DLD1 (cell line): ENCODE data around the gene MAIP1.

Source experiments
- in situ Hi-C: cut with HindIII; loops from 2 replicates; pipeline ENCODE4 v1.10.0; 2017; ENCODE audit warnings: low sequenced_read_pairs

MAIP1 gene

GRCh38 chr2:199946836-199947235 lies 8.5 kb upstream of the MAIP1 start:
- in situ Hi-C loops: no loop called here

DNA sequence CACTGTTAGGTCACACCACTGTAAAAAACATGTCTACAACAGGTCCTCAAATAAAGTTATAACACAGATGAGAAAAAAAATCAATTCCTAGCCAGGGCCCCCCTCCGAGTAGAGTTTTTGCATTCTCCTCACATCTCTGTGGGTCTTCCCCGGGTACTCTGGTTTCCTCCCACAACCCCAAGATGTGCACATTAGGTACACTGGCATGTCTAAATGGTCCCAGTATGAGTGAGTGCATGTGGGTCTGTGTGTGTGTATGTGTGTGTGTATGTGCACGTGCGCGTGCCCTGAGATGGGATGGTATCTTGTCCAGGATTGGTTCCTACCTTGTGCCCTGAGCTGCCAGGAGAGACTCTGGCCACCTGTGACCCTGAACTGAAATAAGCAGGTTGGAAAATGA lies 5.0 kb upstream of the MAIP1 start:
- in situ Hi-C loops: no loop called here

DNA sequence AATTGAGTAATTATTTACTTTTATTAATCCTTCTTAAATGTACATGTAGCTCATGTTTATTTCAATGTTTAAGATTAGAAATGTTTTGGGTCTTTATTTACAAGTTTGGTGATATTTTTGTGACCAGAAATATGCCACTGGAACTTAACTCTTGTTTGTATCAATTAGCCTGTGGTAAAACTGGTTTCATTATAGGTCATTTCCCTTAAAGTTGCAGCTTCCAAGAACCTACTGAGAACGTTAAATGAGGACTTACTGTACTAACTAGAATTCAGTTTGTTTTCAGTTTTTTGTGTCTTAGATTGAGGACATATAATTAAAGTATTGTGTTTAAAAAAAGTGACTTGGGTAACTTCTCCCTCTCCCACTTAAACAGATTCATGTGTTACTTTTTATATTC lies 4.4 kb upstream of the MAIP1 start:
- in situ Hi-C loops: no loop called here

DNA sequence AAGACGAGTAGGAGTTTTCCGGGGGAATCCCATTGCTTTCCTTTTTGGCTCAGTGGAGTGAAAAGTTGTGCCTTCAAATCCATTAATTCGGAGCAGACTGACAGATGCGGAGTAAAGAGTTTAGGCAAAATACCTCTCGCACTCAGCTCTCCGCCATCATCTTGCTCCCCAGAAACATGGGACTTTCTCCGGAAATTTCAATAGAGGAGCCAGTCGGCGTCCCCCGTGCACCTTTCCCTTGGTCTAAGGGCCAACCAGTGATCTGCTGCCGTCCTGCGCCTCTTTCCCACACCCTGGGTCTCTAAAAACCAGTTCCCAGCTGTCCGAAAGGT lies 409 bp upstream of the MAIP1 start:
- in situ Hi-C loops: no loop called here

DNA sequence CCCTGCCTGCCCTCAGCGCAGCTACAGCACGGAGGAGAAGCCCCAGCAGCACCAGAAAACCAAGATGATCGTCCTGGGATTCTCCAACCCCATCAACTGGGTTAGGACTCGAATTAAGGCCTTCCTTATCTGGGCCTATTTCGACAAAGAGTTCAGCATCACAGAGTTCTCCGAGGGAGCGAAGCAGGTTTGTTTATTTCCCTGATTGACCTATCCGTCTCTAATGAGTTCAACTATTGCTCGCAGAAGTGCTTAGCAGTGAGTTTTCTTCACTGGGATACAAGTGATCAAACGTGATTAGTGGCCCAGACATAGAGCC lies 639 bp downstream of the MAIP1 start:
- in situ Hi-C loops: no loop called here

GRCh38 chr2:199958014-199958413 lies 2.6 kb downstream of the MAIP1 start:
- in situ Hi-C loops: no loop called here

DNA sequence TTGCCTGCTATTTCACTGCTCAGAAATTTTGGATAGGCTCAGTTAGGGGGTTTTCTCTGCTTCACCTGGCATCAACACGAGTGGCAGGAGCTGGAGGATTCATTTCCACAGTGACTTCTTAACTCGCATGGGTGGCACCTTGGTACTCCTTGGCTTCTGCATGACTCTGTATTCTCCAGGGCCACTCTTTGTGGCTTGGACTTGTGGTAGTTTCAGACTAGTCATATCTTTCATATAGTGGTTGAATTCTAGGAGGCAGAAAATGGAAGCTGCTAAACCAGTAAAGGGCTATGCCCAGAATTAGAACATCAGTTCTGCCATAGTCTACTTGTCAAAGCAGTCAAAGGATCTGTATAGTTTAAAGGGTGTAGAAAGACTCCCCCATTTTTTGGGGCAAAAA lies 6.8 kb downstream of the MAIP1 start:
- in situ Hi-C loops: no loop called here

DNA sequence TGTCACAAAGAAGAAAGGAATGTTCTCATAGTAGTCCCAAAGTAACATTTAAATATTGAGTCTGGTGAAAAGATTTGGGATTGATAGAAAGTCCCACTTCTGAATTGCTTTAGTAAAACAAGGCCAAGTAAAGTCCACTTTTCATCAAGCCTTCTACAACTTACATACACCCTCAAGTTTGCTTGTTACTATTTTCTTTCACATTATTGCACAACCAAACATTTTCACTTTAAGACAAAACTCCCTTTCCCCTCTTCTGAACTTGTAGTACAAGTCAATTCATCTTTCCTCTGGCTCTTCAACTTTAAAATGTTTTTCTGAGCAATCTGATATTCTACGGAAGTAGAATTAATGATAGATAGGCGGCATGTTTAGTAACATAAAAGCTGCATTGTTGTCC lies 11.0 kb downstream of the MAIP1 start:
- in situ Hi-C loops: no loop called here

DNA sequence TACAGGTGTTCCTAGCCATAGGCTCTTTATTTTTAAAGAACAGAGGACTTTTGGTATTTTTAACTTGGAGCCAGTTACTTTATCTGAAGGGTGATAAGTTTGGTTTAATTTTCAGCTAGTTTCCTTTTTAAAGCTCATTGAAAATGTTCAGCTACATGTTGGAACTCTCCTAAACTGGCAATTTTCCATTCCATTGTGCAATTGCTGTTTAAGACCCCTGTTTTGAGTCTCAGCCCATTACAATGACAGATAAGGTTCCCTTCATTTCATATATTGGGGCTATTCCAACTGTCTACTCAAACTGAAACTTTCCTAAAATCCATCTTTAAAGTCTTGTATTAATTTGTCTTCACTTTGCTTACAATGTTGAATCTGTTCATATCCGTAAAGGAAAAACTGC lies 11.6 kb downstream of the MAIP1 start:
- in situ Hi-C loops: no loop called here

DNA sequence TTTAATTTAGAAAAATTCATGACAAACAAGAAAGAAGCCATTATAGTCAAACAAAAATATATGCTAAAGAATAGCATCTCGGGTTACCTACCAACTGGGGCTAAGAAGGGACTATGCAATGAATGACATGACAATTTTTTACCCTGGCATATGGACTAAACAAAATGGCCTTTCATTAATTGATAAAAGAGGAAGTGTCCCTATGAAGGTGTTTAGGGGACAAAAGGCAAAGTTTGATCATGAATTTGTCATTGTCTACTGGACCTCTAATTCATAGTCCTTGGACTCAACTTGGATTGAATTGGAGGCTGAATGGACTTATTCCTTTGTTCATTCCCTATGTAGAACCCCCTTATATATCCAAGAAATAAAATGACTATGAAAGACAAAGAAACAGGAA lies 12.7 kb downstream of the MAIP1 start:
- in situ Hi-C loops: no loop called here

DNA sequence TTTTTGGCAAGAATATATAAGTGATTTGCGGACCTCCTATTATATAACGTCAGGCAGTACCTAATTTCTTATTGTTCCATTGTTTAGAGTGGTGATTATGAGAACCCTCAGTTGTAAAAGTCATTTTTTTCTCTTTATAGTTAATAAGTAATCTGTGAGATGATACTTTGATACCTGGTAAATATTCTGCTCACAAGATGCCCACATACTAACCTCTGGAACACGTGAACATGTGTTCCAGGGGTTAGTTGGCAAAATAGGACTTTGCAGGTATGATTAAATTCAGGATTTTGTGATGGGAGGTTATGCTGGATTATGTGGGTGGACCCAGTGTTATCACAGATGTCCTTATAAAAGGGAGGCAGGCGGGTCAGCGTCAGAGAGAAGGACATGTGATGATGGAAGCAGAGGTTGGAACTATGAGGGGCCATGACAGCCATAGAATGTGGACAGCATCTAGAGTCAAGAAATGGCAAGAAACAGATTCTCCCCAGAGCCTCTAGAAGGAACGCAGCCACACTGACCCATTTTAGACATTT lies 16.8 kb downstream of the MAIP1 start:
- in situ Hi-C loops: no loop called here

DNA sequence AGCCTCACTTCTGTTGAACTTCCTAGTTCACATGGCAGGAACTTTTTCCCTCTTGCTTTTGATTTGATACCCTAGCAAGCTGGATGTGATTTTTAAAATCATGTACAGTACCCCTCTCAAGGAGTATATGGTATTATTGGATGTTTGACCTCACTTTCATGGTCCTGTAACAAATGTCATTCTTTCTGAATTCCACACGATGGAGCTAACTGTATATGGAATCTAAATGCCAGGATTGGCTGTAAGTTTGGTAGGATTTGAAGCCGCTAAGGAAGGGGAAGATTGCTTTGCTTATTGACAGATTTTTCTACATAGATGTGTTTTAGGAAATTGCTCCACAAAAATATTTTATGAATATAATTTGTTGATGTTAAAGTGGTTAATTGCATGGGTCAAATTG lies 18.3 kb downstream of the MAIP1 start:
- in situ Hi-C loops: no loop called here

- in situ Hi-C loops: no loop called here
Measured at GRCh38 chr2:199975273-199975895, 20.0 kb downstream of the MAIP1 start.

DNA sequence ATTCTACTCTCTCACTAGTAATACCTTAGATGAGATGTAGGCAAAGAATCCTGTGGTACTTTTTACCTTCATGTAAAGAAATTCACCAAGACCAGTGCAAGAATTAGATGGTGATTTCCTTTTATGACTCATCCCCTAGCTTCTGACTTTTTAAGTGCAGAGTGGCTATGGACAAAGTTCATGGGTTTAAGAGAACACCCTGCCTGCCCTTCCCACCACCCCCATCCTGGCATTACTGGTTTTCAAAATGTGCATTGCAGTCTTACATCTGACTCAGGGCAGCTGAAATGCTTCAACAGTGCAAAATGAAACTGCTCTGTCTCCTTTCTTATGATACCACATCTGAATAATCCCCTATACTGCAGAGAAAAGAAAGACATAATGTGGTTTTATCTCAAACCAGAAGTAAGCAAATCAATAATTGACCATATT lies 22.6 kb downstream of the MAIP1 start:
- in situ Hi-C loops: no loop called here

- in situ Hi-C loops: no loop called here
Measured at GRCh38 chr2:199979398-199979797, 24.0 kb downstream of the MAIP1 start.

DNA sequence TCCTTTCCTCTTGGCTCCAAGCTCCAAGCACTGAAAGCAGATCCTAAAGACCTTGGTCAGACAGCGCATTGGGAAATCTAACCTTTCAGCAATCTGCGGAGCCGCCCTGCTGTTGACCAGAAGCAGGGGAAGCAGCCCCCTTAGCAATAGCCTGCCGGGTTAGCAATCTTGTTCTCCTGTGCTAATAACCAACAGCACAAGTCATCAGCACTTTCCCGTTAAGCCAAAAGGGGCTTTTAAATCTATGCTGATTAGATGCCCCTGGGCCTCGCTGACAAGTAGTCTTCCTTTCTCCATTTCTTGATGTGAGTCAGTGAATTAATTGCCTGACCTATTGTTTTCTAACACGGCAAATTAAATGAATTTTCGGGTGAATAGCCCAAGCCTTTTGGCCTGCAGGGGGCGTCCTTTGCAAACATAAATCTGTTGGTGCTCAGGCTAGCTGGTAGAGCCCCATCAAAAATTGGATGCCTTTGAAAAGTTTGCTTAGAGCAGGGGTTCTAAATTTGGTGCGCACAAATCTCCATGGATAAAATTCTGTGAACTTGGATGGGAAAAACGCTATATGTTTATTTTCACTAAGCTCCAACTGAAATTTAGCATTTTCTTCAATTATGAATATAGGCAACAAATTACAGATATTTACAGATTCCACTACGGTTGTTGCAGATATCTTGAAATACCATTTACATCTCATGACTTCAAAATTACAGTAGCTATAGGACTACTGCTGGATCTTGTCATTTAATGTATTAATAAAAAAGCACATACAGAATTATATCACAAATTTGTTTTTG lies 24.6 kb downstream of the MAIP1 start:
- in situ Hi-C loops: no loop called here

DNA sequence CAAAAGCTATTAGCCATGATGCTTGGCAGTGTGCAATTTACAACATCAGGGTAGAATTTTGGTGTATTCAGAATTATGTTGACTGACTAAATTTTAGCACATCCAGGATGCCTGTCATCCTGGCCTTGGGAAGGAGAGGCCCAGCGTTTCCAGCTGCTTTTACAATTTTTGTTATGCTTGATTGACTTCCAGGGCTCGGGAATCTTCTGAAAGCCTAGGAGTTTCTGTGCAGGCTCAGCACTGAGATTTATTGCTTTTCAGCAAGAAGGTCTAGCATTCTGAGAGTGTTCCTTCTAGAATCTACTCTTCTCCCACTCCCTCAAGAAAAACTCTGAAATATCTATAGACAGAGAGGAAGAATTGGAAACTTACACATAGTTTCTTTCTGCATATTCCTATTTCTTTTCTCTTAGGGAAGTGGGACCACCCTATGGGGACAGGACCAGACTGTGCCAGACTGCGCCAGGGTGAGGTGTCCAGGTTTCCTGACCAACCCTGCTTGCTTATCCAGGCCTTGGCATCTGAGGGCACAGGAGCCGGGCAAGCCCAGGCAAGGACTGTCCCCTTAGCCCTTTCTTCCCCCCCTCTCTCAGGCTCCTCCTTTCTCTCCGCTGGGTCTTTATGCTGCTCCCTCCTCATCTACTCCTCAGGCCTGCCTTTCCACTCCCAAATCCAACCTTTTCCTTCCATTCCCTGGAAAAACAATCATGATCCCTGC lies 26.9 kb downstream of the MAIP1 start:
- in situ Hi-C loops: no loop called here

DNA sequence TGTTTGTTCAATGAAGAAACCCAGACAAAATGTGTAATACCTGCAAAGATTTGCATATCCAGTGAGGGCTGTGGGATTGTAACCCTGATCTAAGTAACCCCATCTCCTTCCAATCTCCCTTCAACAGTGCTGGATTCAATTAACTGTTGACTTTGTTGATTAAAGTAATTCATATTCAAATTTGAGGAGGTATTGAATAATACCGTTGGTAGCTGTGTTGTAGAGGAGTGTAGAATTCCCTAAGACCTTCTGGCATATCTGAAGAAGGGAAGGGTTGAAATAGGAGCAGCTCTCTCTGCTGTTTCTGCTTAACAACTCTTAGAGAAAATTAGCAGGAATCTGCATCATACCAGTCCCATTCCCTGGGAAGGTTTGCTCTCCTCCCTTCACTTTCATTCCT lies 28.2 kb downstream of the MAIP1 start:
- in situ Hi-C loops: no loop called here

- in situ Hi-C loops: no loop called here
Measured at GRCh38 chr2:199984159-199984558, 28.8 kb downstream of the MAIP1 start.

DNA sequence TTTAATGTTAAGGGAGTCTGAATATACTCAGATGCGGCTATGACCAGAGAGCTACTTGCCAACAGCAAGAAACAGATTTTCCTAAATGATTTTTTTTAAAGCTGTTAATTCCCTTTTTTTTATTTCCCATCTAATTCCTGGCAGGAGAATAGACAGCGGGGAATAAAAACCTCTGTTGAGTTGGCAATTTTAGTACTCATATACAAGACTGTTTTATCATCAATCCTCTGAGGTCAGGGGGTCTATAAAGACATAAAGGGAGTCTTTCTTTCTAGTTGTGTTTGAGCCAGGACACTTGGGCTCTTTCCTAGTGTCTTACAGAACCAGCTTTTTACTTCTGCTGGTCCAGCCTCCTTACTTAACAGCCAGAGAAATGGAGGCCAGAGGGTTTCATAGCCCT lies 29.4 kb downstream of the MAIP1 start:
- in situ Hi-C loops: no loop called here

DNA sequence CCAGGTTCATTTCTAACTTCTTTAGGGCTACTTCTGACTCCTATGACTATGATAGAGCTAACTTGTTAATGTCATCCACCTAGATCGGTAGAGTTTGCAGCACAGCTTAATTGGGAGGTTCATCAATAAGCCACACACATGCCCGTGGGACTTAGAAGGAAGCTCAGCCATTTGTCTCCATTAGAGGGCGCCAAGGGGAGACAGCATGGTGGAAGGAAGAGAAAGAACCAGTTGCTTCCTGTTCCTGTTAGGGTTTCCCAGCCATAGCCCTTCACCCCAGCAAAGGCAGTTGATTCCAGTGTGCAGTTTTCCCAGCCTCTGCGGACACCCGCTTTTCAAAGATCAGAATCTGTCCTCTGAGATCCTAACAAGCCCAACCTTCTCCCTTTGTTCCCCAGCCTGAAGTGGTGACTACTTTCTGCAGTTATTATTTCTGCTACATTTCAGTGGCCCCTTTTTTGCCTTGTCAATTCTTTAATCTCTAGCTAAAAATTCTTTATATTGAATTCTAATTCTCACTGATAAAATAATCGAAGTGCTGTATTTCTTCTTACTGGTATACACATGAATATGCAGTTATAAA lies 30.3 kb downstream of the MAIP1 start:
- in situ Hi-C loops: no loop called here

DNA sequence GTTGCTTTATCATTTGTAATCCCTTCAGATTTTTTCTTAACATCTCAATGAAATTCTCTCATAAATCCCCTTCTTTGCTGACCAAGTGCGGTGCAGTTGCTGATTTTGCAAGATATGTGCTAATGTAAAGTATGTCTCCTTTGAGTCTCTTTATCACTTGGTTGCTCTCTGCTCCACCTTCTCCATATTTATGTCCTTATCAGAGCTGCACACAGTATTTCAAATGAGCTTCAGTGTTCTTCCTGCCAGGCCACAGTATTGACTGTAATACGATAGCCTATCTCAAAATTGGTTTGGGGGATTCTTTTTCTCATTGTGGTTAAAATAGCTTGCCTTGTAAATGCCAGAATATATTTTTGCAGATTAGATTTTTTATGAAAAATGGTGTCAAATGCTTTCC lies 32.2 kb downstream of the MAIP1 start:
- in situ Hi-C loops: no loop called here
